ENCODE data around the gene ZSCAN10. TPM values are rescaled to one million over a fixed set of nuclear protein-coding genes. Genes with fewer than 3 reads are reported as not detected.
A peak's percentile ranks its signal among the peaks of the same experiment; 100 is the strongest.

Gene ZSCAN10
- total RNA-seq, 5 donors from 2014 or later (not counting 1 experiment from before 2014, with no cell fraction given): 0.19 to 0.64 (median 0.39) TPM; not detected in 1

DNA sequence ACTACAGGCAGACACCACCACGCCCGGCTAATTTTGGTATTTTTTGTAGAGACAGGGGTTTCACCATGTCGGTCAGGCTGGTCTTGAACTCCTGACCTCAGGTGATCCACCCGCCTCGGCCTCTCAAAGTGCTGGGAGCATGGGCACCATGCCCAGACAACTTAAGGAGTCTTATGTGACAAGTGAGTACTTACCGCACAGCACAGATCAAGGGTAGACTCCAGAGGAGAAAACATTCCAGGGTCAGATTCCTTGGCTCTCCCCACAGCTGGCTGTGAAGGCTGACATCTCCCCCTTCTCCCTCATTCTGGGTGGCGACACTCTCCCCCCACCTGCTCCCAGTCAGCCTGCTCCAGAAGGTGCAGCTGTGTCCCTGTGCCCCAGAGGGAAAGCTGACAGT is 10.6 kb downstream of the ZSCAN10 start:
- Mint-ChIP-seq H3K27me3 (no peaks in the 10 kb centered on the region), H3K36me3 (no peaks in the 10 kb centered on the region), H3K9me3 (no peaks in the 10 kb centered on the region), H3K4me3 (peak overlapping the region in 1 of 3 donors; percentile 67), H3K27ac (peak overlapping the region; percentile 85 to 86), H3K4me1 (peaks cover 40 to 57% (median 54%) of the 10 kb centered on the region in 3 donors)
- POLR2A ChIA-PET: no interaction called here
- H3K27me3 ChIP-seq (replicated peaks in 1 of 2; ENCODE audit: control insufficient read depth in 2 of 2, extremely low read depth in 1 of 2, insufficient read depth in 2 of 2, low read length in 1 of 2): peaks cover 0 to 5% of the 10 kb centered on the region in 2 experiments
- no peaks in the 10 kb centered on the region for H3K36me3 ChIP-seq (ENCODE audit: control insufficient read depth in 2 of 2, extremely low read depth in 1 of 2, insufficient read depth in 1 of 2, low read length in 1 of 2)
- WGBS (ENCODE audit: insufficient coverage): 95% methylated on average over 5 of the region's 7 CpGs
- H3K4me1 ChIP-seq (ENCODE audit: control insufficient read depth in 1 of 2, extremely low read depth in 1 of 2, insufficient read depth in 2 of 2, low read length in 2 of 2): peaks cover 11 to 59% of the 10 kb centered on the region in 2 experiments
- H3K27ac ChIP-seq (ENCODE audit: low read length): no peak overlapping the region
- ATAC-seq (replicated peaks in 1 of 4): no peak
- CTCF ChIA-PET: interaction anchor here in 1 of 2 donors (0.8 kb wide), 1 partner anchor 10 kb away, joined by 3 read pairs; no protein-coding TSS in a partner anchor
- no peak for DNase-seq
- no peaks in the 10 kb centered on the region for H3K9me3 ChIP-seq
- H3K4me3 ChIP-seq (ENCODE audit: control insufficient read depth in 1 of 2, extremely low read depth in 1 of 2, low read length in 1 of 2): no peak overlapping the region

DNA sequence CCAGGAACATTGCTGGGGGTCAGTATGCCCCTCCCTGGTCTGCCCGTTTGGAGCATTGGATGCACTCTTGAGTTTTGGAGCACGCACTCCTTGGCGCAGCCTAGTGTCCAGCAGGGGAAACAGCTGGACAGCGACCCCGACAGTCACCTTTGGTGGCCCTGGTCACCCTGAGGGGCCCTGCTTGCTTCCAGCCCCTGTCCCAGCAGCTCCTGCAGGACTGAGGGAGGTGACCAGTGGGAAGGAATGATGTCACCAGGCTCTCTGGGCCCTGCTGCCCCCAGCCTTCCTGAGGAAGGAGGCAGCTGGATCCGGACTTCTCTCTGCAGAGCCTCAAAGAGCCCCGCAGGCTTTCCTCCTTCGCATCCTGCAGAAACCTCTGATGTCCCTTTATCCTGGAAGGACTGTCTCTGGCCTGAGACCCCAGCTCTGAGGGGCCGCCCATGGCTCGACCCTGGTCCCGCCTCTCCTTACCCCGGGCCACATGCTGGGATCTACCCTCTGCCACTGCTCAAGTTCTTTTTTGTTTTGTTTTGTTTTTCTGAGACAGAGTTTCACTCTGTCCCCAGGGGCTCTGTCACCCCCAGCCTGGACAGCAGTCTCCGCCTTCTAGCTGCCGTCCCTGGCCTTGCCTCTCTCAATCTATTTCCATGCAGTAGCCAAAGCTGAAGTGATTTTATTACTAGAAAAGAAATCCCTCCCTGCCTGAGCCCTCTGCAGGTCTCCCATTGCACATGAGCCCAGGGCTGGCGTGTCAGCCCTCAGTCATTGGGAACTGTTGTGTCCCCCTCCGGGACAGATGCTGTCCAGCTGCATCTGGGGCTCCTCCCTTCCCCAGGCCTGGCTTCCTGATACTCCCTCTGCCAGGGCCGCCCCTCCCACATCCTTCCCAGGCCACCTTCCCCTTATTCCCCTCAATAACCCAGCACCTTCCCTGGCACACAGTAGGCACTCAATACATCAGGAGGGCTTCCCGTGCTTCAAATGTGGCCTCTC is 11.6 kb downstream of the ZSCAN10 start:
- ChIA-PET POLR2A (interaction anchor here in 1 of 2 donors (1.1 kb wide), 1 partner anchor 13 kb away, joined by 3 read pairs; no protein-coding TSS in a partner anchor), CTCF (no interaction called here)
- Mint-ChIP-seq H3K9me3 (no peaks in the 10 kb centered on the region), H3K27ac (peak overlapping the region; percentile 85 to 86), H3K4me3 (peak overlapping the region; percentile 65 to 67 (median 66)), H3K4me1 (peaks cover 40 to 60% (median 58%) of the 10 kb centered on the region in 3 donors), H3K36me3 (no peaks in the 10 kb centered on the region), H3K27me3 (no peaks in the 10 kb centered on the region)
- ATAC-seq (replicated peaks in 1 of 4): peak in 1 of 4 experiments; percentile 22
- Histone ChIP-seq H3K4me3 (ENCODE audit: control insufficient read depth in 1 of 2, extremely low read depth in 1 of 2, low read length in 1 of 2) (no peak overlapping the region), H3K36me3 (ENCODE audit: control insufficient read depth in 2 of 2, extremely low read depth in 1 of 2, insufficient read depth in 1 of 2, low read length in 1 of 2) (no peaks in the 10 kb centered on the region), H3K27ac (ENCODE audit: low read length) (no peak overlapping the region), H3K9me3 (no peaks in the 10 kb centered on the region), H3K4me1 (ENCODE audit: control insufficient read depth in 1 of 2, extremely low read depth in 1 of 2, insufficient read depth in 2 of 2, low read length in 2 of 2) (peaks cover 11 to 56% of the 10 kb centered on the region in 2 experiments), H3K27me3 (replicated peaks in 1 of 2; ENCODE audit: control insufficient read depth in 2 of 2, extremely low read depth in 1 of 2, insufficient read depth in 2 of 2, low read length in 1 of 2) (peaks cover 0 to 5% of the 10 kb centered on the region in 2 experiments)
- WGBS (ENCODE audit: insufficient coverage): 92% methylated on average over 13 of the region's 18 CpGs
- no peak for DNase-seq

DNA sequence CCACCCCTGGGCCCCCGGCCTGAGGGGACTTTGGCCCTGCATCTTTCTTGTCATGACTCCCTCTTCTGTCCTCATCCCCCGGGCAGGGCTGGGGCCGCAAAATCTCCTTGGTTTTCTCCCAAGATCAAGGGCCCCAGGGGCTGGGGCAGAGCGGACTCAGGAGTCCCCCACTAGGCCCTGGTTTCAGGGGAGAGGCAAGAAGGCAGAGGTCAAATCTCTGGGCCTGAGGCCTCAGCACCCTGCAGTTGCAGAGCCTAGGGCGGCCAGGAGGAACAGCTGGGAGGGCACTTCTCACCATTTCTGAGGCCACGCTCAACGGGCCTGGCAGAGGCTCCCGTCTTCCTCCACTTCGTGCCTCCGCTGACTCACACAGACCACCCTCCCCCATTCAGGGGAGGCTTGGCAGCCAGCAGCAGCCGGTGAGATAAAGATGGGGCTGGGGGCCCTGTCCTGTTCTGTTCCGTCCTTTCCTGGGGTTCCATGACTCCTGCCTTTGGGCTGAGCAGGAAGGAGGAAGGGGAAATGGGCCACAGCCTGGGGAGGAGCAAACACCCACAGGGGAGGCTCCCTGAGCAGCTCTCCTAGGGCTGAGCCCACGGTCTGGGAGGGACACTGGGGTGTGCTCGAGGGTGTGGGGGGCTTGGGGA is 12.4 kb downstream of the ZSCAN10 start:
- DNase-seq (no peak), ATAC-seq (replicated peaks in 1 of 4) (peak; percentile 65 to 81 (median 72))
- POLR2A ChIA-PET: no interaction called here
- H3K9me3 Mint-ChIP-seq: no peaks in the 10 kb centered on the region
- no peaks in the 10 kb centered on the region for H3K9me3 ChIP-seq
- no peaks in the 10 kb centered on the region for H3K27me3 Mint-ChIP-seq
- CTCF ChIA-PET: no interaction called here
- H3K4me1 ChIP-seq (ENCODE audit: control insufficient read depth in 1 of 2, extremely low read depth in 1 of 2, insufficient read depth in 2 of 2, low read length in 2 of 2): peaks cover 11 to 57% of the 10 kb centered on the region in 2 experiments
- H3K27ac Mint-ChIP-seq: peak overlapping the region; percentile 77 to 85
- peak overlapping the region; percentile 65 to 67 (median 66) for H3K4me3 Mint-ChIP-seq
- no peak overlapping the region for H3K4me3 ChIP-seq (ENCODE audit: control insufficient read depth in 1 of 2, extremely low read depth in 1 of 2, low read length in 1 of 2)
- H3K27ac ChIP-seq (ENCODE audit: low read length): no peak overlapping the region
- whole genome bisulfite sequencing (ENCODE audit: insufficient coverage): 91% methylated on average over 7 of the region's 14 CpGs
- H3K36me3 Mint-ChIP-seq: no peaks in the 10 kb centered on the region
- peaks cover 40 to 64% (median 60%) of the 10 kb centered on the region in 3 donors for H3K4me1 Mint-ChIP-seq
- no peaks in the 10 kb centered on the region for H3K36me3 ChIP-seq (ENCODE audit: control insufficient read depth in 2 of 2, extremely low read depth in 1 of 2, insufficient read depth in 1 of 2, low read length in 1 of 2)
- peaks cover 0 to 5% of the 10 kb centered on the region in 2 experiments for H3K27me3 ChIP-seq (replicated peaks in 1 of 2; ENCODE audit: control insufficient read depth in 2 of 2, extremely low read depth in 1 of 2, insufficient read depth in 2 of 2, low read length in 1 of 2)

- Mint-ChIP-seq H3K27me3 (no peaks in the 10 kb centered on the region), H3K9me3 (no peaks in the 10 kb centered on the region), H3K4me1 (peaks cover 37 to 62% (median 58%) of the 10 kb centered on the region in 3 donors), H3K27ac (peak overlapping the region; percentile 76 to 85), H3K4me3 (peak overlapping the region; percentile 65 to 67 (median 66)), H3K36me3 (peaks cover under 1% of the 10 kb centered on the region)
- ChIA-PET CTCF (no interaction called here), POLR2A (interaction anchor here in 1 of 2 donors (1.0 kb wide), 1 partner anchor 17 kb away, joined by 4 read pairs; no protein-coding TSS in a partner anchor)
- Histone ChIP-seq H3K27ac (ENCODE audit: low read length) (no peak overlapping the region), H3K9me3 (no peaks in the 10 kb centered on the region), H3K36me3 (ENCODE audit: control insufficient read depth in 2 of 2, extremely low read depth in 1 of 2, insufficient read depth in 1 of 2, low read length in 1 of 2) (no peaks in the 10 kb centered on the region), H3K27me3 (replicated peaks in 1 of 2; ENCODE audit: control insufficient read depth in 2 of 2, extremely low read depth in 1 of 2, insufficient read depth in 2 of 2, low read length in 1 of 2) (peaks cover 0 to 5% of the 10 kb centered on the region in 2 experiments), H3K4me3 (ENCODE audit: control insufficient read depth in 1 of 2, extremely low read depth in 1 of 2, low read length in 1 of 2) (no peak overlapping the region), H3K4me1 (ENCODE audit: control insufficient read depth in 1 of 2, extremely low read depth in 1 of 2, insufficient read depth in 2 of 2, low read length in 2 of 2) (peaks cover 11 to 55% of the 10 kb centered on the region in 2 experiments)
- DNase-seq (no peak), ATAC-seq (replicated peaks in 1 of 4) (no peak)
- WGBS (ENCODE audit: insufficient coverage): 96% methylated on average over 9 of the region's 17 CpGs
These were observed 13.1 kb downstream of the ZSCAN10 start for GRCh38 chr16:3085868-3086595.

- H3K4me1 Mint-ChIP-seq: peaks cover 42 to 64% (median 61%) of the 10 kb centered on the region in 3 donors
These were observed 14.0 kb downstream of the ZSCAN10 start for GRCh38 chr16:3084969-3085670.

More at GRCh38 chr16:3084969-3085670, 14.0 kb downstream of the ZSCAN10 start:
- H3K9me3 Mint-ChIP-seq: no peaks in the 10 kb centered on the region
- peak overlapping the region; percentile 76 to 80 for H3K27ac Mint-ChIP-seq
- Histone ChIP-seq H3K27me3 (replicated peaks in 1 of 2; ENCODE audit: control insufficient read depth in 2 of 2, extremely low read depth in 1 of 2, insufficient read depth in 2 of 2, low read length in 1 of 2) (peaks cover 0 to 5% of the 10 kb centered on the region in 2 experiments), H3K9me3 (no peaks in the 10 kb centered on the region), H3K27ac (ENCODE audit: low read length) (no peak overlapping the region), H3K4me1 (ENCODE audit: control insufficient read depth in 1 of 2, extremely low read depth in 1 of 2, insufficient read depth in 2 of 2, low read length in 2 of 2) (peaks cover 11 to 54% of the 10 kb centered on the region in 2 experiments), H3K36me3 (ENCODE audit: control insufficient read depth in 2 of 2, extremely low read depth in 1 of 2, insufficient read depth in 1 of 2, low read length in 1 of 2) (no peaks in the 10 kb centered on the region), H3K4me3 (ENCODE audit: control insufficient read depth in 1 of 2, extremely low read depth in 1 of 2, low read length in 1 of 2) (no peak overlapping the region)
- POLR2A ChIA-PET: interaction anchor here in 1 of 2 donors (1.0 kb wide), 1 partner anchor 16 kb away, joined by 4 read pairs; no protein-coding TSS in a partner anchor
- CTCF ChIA-PET: interaction anchor here in 1 of 2 donors (0.6 kb wide), 1 partner anchor 46 kb away, joined by 4 read pairs; no protein-coding TSS in a partner anchor
- DNase-seq (no peak), ATAC-seq (replicated peaks in 1 of 4) (no peak)
- no peaks in the 10 kb centered on the region for H3K27me3 Mint-ChIP-seq
- 100% methylated on average over 1 of the region's 7 CpGs for WGBS (ENCODE audit: insufficient coverage)
- H3K36me3 Mint-ChIP-seq: peaks cover 4% of the 10 kb centered on the region
- H3K4me3 Mint-ChIP-seq: peak overlapping the region in 1 of 3 donors; percentile 67
